WTC11 (cell line): ENCODE data around the gene JADE3.

Source experiments
- CBFB ChIP-seq: sonication (generic); formaldehyde crosslinking; IDR thresholded peaks from 2 replicates; pipeline ENCODE4 v1.8.1; 2022; ENCODE audit warnings: mild to moderate bottlenecking, low read depth, missing genetic modification reagents
- CREB1 ChIP-seq: sonication (generic); formaldehyde crosslinking; IDR thresholded peaks from 2 replicates; pipeline ENCODE4 v1.8.0; 2023; ENCODE audit warnings: mild to moderate bottlenecking, missing genetic modification reagents
- ESRRA ChIP-seq: sonication (generic); formaldehyde crosslinking; IDR thresholded peaks from 2 replicates; pipeline ENCODE4 v1.8.1; 2022; ENCODE audit warnings: mild to moderate bottlenecking, missing genetic modification reagents, borderline replicate concordance
- FOXJ3 ChIP-seq: sonication (generic); formaldehyde crosslinking; IDR thresholded peaks from 2 replicates; pipeline ENCODE4 v1.9.0; 2021; ENCODE audit warnings: missing genetic modification reagents, mild to moderate bottlenecking, borderline replicate concordance
- RELA ChIP-seq: sonication (generic); formaldehyde crosslinking; IDR thresholded peaks from 2 replicates; pipeline ENCODE4 v1.8.1; 2022; ENCODE audit warnings: missing genetic modification reagents, mild to moderate bottlenecking, borderline replicate concordance
- SP1 ChIP-seq: sonication (generic); formaldehyde crosslinking; conservative IDR thresholded peaks from 2 replicates; pipeline ENCODE4 v1.8.1; 2022; ENCODE audit warnings: missing genetic modification reagents
- TP53 ChIP-seq: sonication (generic); formaldehyde crosslinking; IDR thresholded peaks from 2 replicates; pipeline ENCODE4 v1.8.1; 2023; ENCODE audit warnings: mild to moderate bottlenecking, missing genetic modification reagents
- TF ChIP-seq, protein P1 (sequence below): fragments of 200-600 bp; IDR thresholded peaks from 2 replicates; pipeline ENCODE4 v1.8.0; 2022; ENCODE audit warnings: antibody characterized with exemption
- TF ChIP-seq, protein P2 (sequence below): sonication (generic); formaldehyde crosslinking; IDR thresholded peaks from 2 replicates; pipeline ENCODE4 v1.8.0; 2022; ENCODE audit warnings: mild to moderate bottlenecking, missing genetic modification reagents
- TF ChIP-seq, protein P3 (sequence below): sonication (generic); formaldehyde crosslinking; IDR thresholded peaks from 2 replicates; pipeline ENCODE4 v1.8.1; 2022; ENCODE audit warnings: low read depth, missing genetic modification reagents, borderline replicate concordance
- TF ChIP-seq, protein P4 (sequence below): sonication (generic); formaldehyde crosslinking; IDR thresholded peaks from 2 replicates; pipeline ENCODE4 v1.8.0; 2022; ENCODE audit warnings: missing genetic modification reagents

DNA sequence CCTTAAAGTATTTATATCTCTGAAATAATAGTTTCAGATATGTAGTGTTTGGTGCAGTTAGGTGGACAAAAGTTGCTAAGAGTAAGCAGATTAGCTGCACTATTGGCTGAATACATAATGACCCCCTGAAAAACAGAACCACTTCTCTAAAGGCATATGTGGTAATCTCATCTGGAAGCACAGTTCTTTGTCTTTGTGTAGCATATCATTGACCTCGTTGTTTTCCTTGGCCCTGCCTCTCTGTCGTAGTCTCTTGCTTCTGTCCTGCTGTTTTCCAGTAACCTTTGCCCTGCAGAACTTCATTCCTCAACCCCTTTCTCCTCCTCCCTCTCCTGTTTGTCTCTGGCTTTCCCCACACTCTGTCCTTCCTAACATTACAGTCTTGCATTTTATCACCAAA, 41.4 kb downstream of the JADE3 start:
- TF ChIP-seq, protein P1, sequence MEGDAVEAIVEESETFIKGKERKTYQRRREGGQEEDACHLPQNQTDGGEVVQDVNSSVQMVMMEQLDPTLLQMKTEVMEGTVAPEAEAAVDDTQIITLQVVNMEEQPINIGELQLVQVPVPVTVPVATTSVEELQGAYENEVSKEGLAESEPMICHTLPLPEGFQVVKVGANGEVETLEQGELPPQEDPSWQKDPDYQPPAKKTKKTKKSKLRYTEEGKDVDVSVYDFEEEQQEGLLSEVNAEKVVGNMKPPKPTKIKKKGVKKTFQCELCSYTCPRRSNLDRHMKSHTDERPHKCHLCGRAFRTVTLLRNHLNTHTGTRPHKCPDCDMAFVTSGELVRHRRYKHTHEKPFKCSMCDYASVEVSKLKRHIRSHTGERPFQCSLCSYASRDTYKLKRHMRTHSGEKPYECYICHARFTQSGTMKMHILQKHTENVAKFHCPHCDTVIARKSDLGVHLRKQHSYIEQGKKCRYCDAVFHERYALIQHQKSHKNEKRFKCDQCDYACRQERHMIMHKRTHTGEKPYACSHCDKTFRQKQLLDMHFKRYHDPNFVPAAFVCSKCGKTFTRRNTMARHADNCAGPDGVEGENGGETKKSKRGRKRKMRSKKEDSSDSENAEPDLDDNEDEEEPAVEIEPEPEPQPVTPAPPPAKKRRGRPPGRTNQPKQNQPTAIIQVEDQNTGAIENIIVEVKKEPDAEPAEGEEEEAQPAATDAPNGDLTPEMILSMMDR: no peak
- TF ChIP-seq FOXJ3 (no peak), TP53 (CRISPR knock-in tag) (no peak), CREB1 (CRISPR knock-in tag) (no peak), SP1 (CRISPR knock-in tag) (no peak), ESRRA (no peak), CBFB (CRISPR knock-in tag) (no peak), RELA (CRISPR knock-in tag) (no peak)
- TF ChIP-seq, protein P2, sequence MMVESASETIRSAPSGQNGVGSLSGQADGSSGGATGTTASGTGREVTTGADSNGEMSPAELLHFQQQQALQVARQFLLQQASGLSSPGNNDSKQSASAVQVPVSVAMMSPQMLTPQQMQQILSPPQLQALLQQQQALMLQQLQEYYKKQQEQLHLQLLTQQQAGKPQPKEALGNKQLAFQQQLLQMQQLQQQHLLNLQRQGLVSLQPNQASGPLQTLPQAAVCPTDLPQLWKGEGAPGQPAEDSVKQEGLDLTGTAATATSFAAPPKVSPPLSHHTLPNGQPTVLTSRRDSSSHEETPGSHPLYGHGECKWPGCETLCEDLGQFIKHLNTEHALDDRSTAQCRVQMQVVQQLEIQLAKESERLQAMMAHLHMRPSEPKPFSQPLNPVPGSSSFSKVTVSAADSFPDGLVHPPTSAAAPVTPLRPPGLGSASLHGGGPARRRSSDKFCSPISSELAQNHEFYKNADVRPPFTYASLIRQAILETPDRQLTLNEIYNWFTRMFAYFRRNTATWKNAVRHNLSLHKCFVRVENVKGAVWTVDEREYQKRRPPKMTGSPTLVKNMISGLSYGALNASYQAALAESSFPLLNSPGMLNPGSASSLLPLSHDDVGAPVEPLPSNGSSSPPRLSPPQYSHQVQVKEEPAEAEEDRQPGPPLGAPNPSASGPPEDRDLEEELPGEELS (CRISPR knock-in tag): no peak
- TF ChIP-seq, protein P3, sequence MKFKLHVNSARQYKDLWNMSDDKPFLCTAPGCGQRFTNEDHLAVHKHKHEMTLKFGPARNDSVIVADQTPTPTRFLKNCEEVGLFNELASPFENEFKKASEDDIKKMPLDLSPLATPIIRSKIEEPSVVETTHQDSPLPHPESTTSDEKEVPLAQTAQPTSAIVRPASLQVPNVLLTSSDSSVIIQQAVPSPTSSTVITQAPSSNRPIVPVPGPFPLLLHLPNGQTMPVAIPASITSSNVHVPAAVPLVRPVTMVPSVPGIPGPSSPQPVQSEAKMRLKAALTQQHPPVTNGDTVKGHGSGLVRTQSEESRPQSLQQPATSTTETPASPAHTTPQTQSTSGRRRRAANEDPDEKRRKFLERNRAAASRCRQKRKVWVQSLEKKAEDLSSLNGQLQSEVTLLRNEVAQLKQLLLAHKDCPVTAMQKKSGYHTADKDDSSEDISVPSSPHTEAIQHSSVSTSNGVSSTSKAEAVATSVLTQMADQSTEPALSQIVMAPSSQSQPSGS (CRISPR knock-in tag): no peak
- TF ChIP-seq, protein P4, sequence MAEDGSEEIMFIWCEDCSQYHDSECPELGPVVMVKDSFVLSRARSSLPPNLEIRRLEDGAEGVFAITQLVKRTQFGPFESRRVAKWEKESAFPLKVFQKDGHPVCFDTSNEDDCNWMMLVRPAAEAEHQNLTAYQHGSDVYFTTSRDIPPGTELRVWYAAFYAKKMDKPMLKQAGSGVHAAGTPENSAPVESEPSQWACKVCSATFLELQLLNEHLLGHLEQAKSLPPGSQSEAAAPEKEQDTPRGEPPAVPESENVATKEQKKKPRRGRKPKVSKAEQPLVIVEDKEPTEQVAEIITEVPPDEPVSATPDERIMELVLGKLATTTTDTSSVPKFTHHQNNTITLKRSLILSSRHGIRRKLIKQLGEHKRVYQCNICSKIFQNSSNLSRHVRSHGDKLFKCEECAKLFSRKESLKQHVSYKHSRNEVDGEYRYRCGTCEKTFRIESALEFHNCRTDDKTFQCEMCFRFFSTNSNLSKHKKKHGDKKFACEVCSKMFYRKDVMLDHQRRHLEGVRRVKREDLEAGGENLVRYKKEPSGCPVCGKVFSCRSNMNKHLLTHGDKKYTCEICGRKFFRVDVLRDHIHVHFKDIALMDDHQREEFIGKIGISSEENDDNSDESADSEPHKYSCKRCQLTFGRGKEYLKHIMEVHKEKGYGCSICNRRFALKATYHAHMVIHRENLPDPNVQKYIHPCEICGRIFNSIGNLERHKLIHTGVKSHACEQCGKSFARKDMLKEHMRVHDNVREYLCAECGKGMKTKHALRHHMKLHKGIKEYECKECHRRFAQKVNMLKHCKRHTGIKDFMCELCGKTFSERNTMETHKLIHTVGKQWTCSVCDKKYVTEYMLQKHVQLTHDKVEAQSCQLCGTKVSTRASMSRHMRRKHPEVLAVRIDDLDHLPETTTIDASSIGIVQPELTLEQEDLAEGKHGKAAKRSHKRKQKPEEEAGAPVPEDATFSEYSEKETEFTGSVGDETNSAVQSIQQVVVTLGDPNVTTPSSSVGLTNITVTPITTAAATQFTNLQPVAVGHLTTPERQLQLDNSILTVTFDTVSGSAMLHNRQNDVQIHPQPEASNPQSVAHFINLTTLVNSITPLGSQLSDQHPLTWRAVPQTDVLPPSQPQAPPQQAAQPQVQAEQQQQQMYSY (CRISPR knock-in tag): no peak
